AG10803 (cell line): Measurements from ENCODE around the gene SH3PXD2A.

Experiments
- DNase-seq: peaks from one replicate; pipeline ENCODE4 v3.0.0; 2010; ENCODE audit warnings: low read depth
- H3K4me3 ChIP-seq: 2 replicates; pipeline ENCODE4 v1.5.1; 2011; ENCODE audit warnings: mild to moderate bottlenecking, low read length, control low read depth
- CTCF ChIP-seq: conservative IDR thresholded peaks from 2 replicates; pipeline ENCODE4 v1.5.1; 2011; ENCODE audit warnings: mild to moderate bottlenecking, low read length, control low read depth, inconsistent platforms

SH3PXD2A gene

GRCh38 chr10:103697787-103698186, 157.6 kb downstream of the SH3PXD2A start:
- no peak overlapping the region for H3K4me3 ChIP-seq
- TF ChIP-seq CTCF: no peak
- no peak for DNase-seq

GRCh38 chr10:103696411-103697145, 158.8 kb downstream of the SH3PXD2A start:
- no peak overlapping the region for H3K4me3 ChIP-seq
- DNase-seq: peak; percentile 93
- peak; percentile 69 for TF ChIP-seq CTCF

DNA sequence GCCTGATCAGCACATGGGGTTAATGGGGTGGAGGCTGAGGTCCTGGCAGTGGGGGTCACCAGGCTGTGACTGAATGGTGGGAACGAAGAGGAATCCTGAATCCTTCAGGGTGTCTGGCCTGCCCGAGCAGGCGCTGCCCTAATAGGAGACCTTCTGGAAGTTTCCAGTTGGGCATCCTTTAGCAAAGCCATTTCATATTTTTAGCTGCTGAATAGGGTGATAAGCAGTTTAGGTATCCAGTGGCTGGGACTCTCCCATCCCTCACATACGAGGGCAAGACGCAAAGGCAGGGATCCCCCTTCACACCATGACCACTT, 159.3 kb downstream of the SH3PXD2A start:
- DNase-seq: no peak
- TF ChIP-seq CTCF: no peak
- no peak overlapping the region for H3K4me3 ChIP-seq

DNA sequence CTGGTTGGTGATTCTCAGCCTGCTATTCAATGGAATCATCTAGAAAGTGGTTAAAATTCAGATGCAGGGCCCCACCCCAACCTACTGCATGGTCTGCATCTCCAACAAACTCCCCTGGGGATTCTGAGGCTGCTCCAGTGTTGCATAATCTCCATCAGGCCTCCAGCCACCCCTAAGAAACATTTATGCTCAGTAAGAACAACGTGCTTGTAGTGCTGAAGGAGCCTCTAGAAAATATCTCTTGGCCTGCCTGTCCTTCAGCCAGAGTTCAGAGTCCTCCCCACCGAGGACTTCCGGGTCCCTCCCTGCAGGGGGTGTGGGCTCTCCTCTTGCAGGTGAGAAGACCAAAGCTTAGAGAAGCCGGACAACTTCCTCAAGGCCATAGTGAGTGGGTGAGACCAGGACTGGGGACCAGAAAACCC, 159.8 kb downstream of the SH3PXD2A start:
- no peak overlapping the region for H3K4me3 ChIP-seq
- peak; percentile 88 for DNase-seq
- no peak for TF ChIP-seq CTCF

GRCh38 chr10:103693812-103694205, 161.6 kb downstream of the SH3PXD2A start:
- DNase-seq: no peak
- no peak overlapping the region for H3K4me3 ChIP-seq
- no peak for TF ChIP-seq CTCF

DNA sequence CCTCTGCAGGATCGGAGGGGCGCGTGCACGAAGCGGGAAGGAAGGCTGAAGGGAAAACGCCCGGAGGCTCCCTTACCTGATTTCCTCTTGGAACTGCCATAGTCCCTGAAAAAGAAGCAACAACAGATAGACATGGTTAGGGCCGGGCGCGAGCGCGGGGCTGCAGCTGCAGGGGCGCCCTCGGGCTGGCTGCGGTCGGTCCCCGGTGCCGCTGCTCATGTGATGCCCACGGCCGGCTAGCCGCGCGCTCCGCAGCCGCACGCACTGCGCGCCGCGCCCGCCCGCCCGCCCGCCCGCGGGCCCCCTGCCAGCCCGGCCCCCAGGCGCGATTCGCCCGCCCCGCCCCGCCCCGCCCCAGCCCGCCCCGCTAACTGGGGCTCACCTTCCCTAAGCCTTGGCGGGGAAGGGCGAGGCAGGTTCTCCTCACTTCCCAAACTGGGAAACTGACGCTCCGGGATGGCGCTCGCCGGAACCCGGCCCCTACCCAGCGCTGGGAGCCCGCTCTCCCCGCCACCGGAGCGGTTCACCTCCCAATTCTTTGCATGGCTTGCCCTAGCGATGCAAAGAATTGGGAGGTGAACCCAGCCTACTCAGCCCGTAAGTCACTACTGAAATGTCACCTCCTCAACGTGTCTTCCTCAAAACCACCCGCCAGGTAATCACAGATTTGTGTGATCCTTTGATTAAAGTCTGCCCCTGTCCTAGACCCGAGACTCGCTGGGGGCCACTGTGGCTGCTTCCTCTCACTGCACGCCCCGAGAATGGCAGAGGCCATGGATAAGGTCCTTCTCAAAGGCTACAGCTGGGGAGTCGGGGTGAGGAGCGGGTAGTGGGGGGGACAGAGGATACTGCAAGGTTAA, 162.2 kb downstream of the SH3PXD2A start:
- DNase-seq: no peak
- TF ChIP-seq CTCF: no peak
- peak overlapping the region; percentile 43 for H3K4me3 ChIP-seq

DNA sequence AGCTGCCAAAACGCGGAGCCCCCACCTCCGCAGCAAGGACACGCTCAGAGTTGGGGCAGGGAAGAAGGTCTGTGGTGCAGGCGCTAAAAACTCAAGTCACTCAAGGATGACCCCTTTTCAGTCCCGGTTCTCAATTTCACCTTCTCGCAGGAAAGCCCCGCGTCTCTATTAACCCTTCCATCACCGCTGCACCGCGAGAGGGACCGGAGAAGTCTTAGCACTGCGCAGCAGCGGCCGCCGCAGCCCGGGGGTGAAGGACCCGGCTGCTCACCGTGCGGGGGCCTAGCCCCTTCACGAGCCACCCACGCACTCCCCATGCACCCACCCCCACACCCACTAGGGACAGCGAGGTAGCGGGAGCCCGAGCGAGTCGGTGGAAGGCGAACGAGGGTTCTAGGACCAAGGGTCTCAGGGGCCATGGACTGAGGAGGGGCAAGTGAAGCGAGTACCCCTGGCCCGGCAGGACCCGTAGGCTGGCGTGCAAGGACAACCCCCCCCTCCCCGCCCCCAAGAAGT, 162.9 kb downstream of the SH3PXD2A start:
- no peak for TF ChIP-seq CTCF
- DNase-seq: no peak
- H3K4me3 ChIP-seq: peak overlapping the region; percentile 43; the same call in 1 of the 2 replicates
